Trophoblast cell (in vitro differentiated cells and primary cell): ENCODE results near the gene S100A3.
"Not testable (repeated sequence)": the region's sequence is repeated elsewhere in the genome, so short reads cannot be mapped to it uniquely, and the experiment has no call there.

ENCODE experiments used
- DNase-seq, 2 donors: peaks; one replicate each; pipeline ENCODE4 v3.0.0-alpha.2; 2016
- H2AFZ ChIP-seq: 2 replicates; pipeline ENCODE4 v1.6.1; 2013; ENCODE audit warnings: low read length, moderate library complexity, mild to moderate bottlenecking; ENCODE audit not compliant: insufficient read depth, poor library complexity
- H2AK5ac ChIP-seq: 2 replicates; pipeline ENCODE4 v1.6.1; 2013; ENCODE audit warnings: mild to moderate bottlenecking, low read length
- H2BK120ac ChIP-seq: 2 replicates; pipeline ENCODE4 v1.6.1; 2013; ENCODE audit warnings: low read length, mild to moderate bottlenecking, moderate library complexity; ENCODE audit not compliant: insufficient read depth, poor library complexity
- H2BK12ac ChIP-seq: 2 replicates; pipeline ENCODE4 v1.6.1; 2013; ENCODE audit warnings: mild to moderate bottlenecking, low read length, moderate library complexity
- H2BK5ac ChIP-seq: 2 replicates; pipeline ENCODE4 v1.6.1; 2013; ENCODE audit warnings: low read length, low read depth, moderate library complexity, mild to moderate bottlenecking; ENCODE audit not compliant: poor library complexity
- H3K14ac ChIP-seq: 2 replicates; pipeline ENCODE4 v1.6.1; 2013; ENCODE audit warnings: mild to moderate bottlenecking, low read length
- H3K18ac ChIP-seq: 2 replicates; pipeline ENCODE4 v1.6.1; 2013; ENCODE audit warnings: mild to moderate bottlenecking, low read length
- H3K23ac ChIP-seq: 2 replicates; pipeline ENCODE4 v1.6.1; 2013; ENCODE audit warnings: low read length
- H3K27ac ChIP-seq: 2 replicates; pipeline ENCODE4 v1.5.1; 2013; ENCODE audit warnings: low read depth, mild to moderate bottlenecking, inconsistent platforms, low read length, moderate library complexity
- H3K27me3 ChIP-seq: 2 replicates; pipeline ENCODE4 v1.6.1; 2013; ENCODE audit warnings: inconsistent platforms, mild to moderate bottlenecking, low read length, moderate library complexity; ENCODE audit not compliant: insufficient read depth
- H3K36me3 ChIP-seq, 2 experiments: 1 replicate in 1 of 2; 2 replicates in 1 of 2; pipeline ENCODE4 v1.6.1; 2013; ENCODE audit warnings: low read length in 2 of 2, mild to moderate bottlenecking in 2 of 2, moderate library complexity in 1 of 2; ENCODE audit not compliant: insufficient read depth in 2 of 2, control insufficient read depth in 1 of 2
- H3K4ac ChIP-seq: 2 replicates; pipeline ENCODE4 v1.6.1; 2013; ENCODE audit warnings: low read depth, mild to moderate bottlenecking, low read length, moderate library complexity
- H3K4me1 ChIP-seq, 2 experiments: 1 replicate in 1 of 2; 2 replicates in 1 of 2; pipeline ENCODE4 v1.6.1; 2013; ENCODE audit warnings: low read length in 2 of 2, mild to moderate bottlenecking in 2 of 2, moderate library complexity in 1 of 2; ENCODE audit not compliant: insufficient read depth in 2 of 2, control insufficient read depth in 1 of 2
- H3K4me2 ChIP-seq: 2 replicates; pipeline ENCODE4 v1.6.1; 2013; ENCODE audit warnings: inconsistent platforms, mild to moderate bottlenecking, low read length, moderate library complexity
- H3K4me3 ChIP-seq: 2 replicates; pipeline ENCODE4 v1.5.1; 2013; ENCODE audit warnings: mild to moderate bottlenecking, low read depth, low read length, inconsistent platforms
- H3K79me1 ChIP-seq: one replicate; pipeline ENCODE4 v1.6.1; 2013; ENCODE audit warnings: low read length
- H3K79me2 ChIP-seq: 2 replicates; pipeline ENCODE4 v1.6.1; 2013; ENCODE audit warnings: low read length, mild to moderate bottlenecking; ENCODE audit not compliant: control insufficient read depth, insufficient read depth, poor library complexity
- H3K9ac ChIP-seq: 2 replicates; pipeline ENCODE4 v1.6.1; 2013; ENCODE audit warnings: mild to moderate bottlenecking, low read length
- H3K9me3 ChIP-seq: 2 replicates; pipeline ENCODE4 v1.6.1; 2013; ENCODE audit warnings: low read depth, mild to moderate bottlenecking, control low read depth, inconsistent platforms, low read length; ENCODE audit not compliant: insufficient read depth
- H4K12ac ChIP-seq: 2 replicates; pipeline ENCODE4 v1.6.1; 2013; ENCODE audit warnings: low read depth, mild to moderate bottlenecking, low read length, moderate library complexity
- H4K8ac ChIP-seq: 2 replicates; pipeline ENCODE4 v1.6.1; 2013; ENCODE audit warnings: low read depth, mild to moderate bottlenecking, low read length, moderate library complexity
- H4K91ac ChIP-seq: one replicate; pipeline ENCODE4 v1.6.1; 2013; ENCODE audit warnings: low read depth, mild to moderate bottlenecking, low read length, moderate library complexity
- WGBS: extraction: QIAGEN DNeasy Blood & Tissue Kit; methylation state at CpG from one replicate; pipeline ENCODE4 v1.1.7; 2013; ENCODE audit warnings: missing lambda C conversion rate; ENCODE audit not compliant: insufficient read length, insufficient coverage; ENCODE audit errors: extremely low coverage; 5-methylcytosine and 5-hydroxymethylcytosine counted together

Gene S100A3

DNA sequence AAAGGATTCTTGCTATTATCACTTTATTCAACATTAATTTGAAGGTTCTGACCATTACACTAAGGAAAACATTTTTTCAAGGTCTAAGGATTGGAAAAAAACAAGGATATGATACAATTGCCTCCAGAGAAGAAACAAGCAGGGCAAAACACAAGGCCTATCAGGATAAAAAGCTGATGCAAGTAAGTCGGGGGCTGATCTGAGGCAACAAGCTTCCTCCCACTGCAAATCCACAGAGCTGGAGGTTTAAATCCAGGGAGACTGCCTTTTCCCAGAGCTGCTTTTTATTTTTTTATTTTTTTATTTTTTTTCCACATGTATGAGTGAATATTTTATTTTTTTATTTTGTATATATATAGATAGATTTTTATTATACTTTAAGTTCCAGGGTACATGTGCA, 35.9 kb upstream of the S100A3 start:
- DNase-seq: no peak
- Histone ChIP-seq H2BK120ac (no peak overlapping the region), H3K4me2 (no peak overlapping the region), H4K8ac (no peak overlapping the region), H3K79me1 (no peaks in the 10 kb centered on the region), H4K12ac (no peak overlapping the region), H3K18ac (no peak overlapping the region), H3K4me3 (no peak overlapping the region), H3K23ac (no peak overlapping the region), H3K27me3 (no peaks in the 10 kb centered on the region), H2AK5ac (no peak overlapping the region), H4K91ac (no peak overlapping the region), H2BK5ac (no peak overlapping the region), H2AFZ (no peak overlapping the region), H3K9ac (no peak overlapping the region), H3K4me1 (peaks cover 4 to 10% of the 10 kb centered on the region in 2 experiments), H3K36me3 (no peaks in the 10 kb centered on the region), H3K27ac (no peak overlapping the region), H3K4ac (no peak overlapping the region), H2BK12ac (no peak overlapping the region), H3K9me3 (no peaks in the 10 kb centered on the region), H3K14ac (no peak overlapping the region), H3K79me2 (no peaks in the 10 kb centered on the region)
- WGBS: no CpG with 5 or more reads among the region's 1 CpG

DNA sequence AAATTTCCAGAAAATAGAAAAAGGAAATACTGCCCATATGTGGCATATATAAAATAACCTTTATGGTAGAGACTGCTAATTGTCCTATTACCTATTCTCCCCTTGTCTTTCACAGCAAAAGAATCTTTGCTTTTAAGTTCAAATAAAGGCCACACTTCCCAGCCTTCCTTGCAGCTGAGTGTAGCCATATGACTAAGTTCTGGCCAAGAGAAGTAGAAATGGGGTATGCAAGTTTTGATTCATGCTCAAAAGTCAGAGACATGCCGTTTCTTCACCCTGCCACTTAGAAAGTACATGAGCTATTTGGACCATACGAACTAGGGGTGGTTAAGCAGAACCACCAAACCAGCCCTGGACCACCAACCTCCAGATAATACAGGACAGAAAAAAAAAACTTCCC, 34.9 kb upstream of the S100A3 start:
- H3K4me1 ChIP-seq: peaks cover 4 to 13% of the 10 kb centered on the region in 2 experiments
- no peak overlapping the region for H3K4ac ChIP-seq
- H4K8ac ChIP-seq: no peak overlapping the region
- no peak overlapping the region for H2BK5ac ChIP-seq
- no peak overlapping the region for H4K12ac ChIP-seq
- DNase-seq: no peak
- peaks cover 3% of the 10 kb centered on the region for H3K79me1 ChIP-seq
- no peak overlapping the region for H2AK5ac ChIP-seq
- no peak overlapping the region for H2BK120ac ChIP-seq
- H3K9ac ChIP-seq: no peak overlapping the region
- H4K91ac ChIP-seq: no peak overlapping the region
- H3K36me3 ChIP-seq: no peaks in the 10 kb centered on the region
- H3K23ac ChIP-seq: no peak overlapping the region
- H3K9me3 ChIP-seq: no peaks in the 10 kb centered on the region
- H3K4me2 ChIP-seq: no peak overlapping the region
- no peaks in the 10 kb centered on the region for H3K79me2 ChIP-seq
- no peaks in the 10 kb centered on the region for H3K27me3 ChIP-seq
- no peak overlapping the region for H3K4me3 ChIP-seq
- no peak overlapping the region for H3K14ac ChIP-seq
- H2AFZ ChIP-seq: no peak overlapping the region
- WGBS: no CpG with 5 or more reads among the region's 2 CpGs
- H2BK12ac ChIP-seq: no peak overlapping the region
- H3K27ac ChIP-seq: no peak overlapping the region
- no peak overlapping the region for H3K18ac ChIP-seq

DNA sequence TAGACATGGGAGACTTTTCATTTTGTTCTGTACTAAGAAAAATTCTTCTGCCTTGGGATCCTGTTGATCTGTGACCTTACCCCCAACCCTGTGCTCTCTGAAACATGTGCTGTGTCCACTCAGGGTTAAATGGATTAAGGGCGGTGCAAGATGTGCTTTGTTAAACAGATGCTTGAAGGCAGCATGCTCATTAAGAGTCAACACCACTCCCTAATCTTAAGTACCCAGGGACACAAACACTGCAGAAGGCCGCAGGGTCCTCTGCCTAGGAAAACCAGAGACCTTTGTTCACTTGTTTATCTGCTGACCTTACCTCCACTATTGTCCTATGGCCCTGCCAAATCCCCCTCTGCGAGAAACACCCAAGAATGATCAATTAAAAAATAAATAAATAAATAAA, 34.5 kb upstream of the S100A3 start:
- no CpG with 5 or more reads among the region's 3 CpGs for WGBS

DNA sequence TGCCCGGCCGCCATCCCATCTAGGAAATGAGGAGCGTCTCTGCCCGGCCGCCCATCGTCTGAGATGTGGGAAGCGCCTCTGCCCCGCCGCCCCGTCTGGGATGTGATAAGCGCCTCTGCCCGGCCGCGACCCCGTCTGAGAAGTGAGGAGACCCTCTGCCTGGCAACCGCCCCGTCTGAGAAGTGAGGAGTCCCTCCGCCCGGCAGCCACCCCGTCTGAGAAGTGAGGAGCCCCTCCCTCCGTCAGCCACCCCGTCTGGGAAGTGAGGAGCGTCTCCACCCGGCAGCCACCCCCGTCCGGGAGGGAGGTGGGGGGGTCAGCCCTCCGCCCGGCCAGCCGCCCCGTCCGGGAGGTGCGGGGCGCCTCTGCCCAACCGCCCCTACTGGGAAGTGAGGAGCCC, 33.8 kb upstream of the S100A3 start:
- not testable (repeated sequence) for H3K36me3 ChIP-seq, H3K4me3 ChIP-seq, H3K79me1 ChIP-seq, H3K23ac ChIP-seq, H3K79me2 ChIP-seq, H3K9me3 ChIP-seq, H2AK5ac ChIP-seq, H3K9ac ChIP-seq, H4K12ac ChIP-seq, H3K18ac ChIP-seq, H2BK12ac ChIP-seq, H3K4ac ChIP-seq, H3K27me3 ChIP-seq, H4K91ac ChIP-seq, H4K8ac ChIP-seq, DNase-seq, H3K14ac ChIP-seq, H3K27ac ChIP-seq, H2AFZ ChIP-seq, H3K4me2 ChIP-seq, H2BK120ac ChIP-seq, H2BK5ac ChIP-seq
- WGBS: no CpG with 5 or more reads among the region's 34 CpGs
- peaks cover 8 to 19% of the 10 kb centered on the region in 2 experiments for H3K4me1 ChIP-seq

More for the DNA sequence above, 34.5 kb upstream of the S100A3 start:
- H3K9me3 ChIP-seq, H2AK5ac ChIP-seq, H4K8ac ChIP-seq, H3K14ac ChIP-seq, H3K36me3 ChIP-seq, H3K27ac ChIP-seq, H3K4ac ChIP-seq, H3K9ac ChIP-seq, H4K91ac ChIP-seq, H3K79me2 ChIP-seq, H3K4me2 ChIP-seq, H2BK12ac ChIP-seq, H3K27me3 ChIP-seq, H3K79me1 ChIP-seq, H2AFZ ChIP-seq, H4K12ac ChIP-seq, H3K4me3 ChIP-seq, H3K23ac ChIP-seq, H3K18ac ChIP-seq, H2BK5ac ChIP-seq, DNase-seq, H2BK120ac ChIP-seq: not testable (repeated sequence)
- H3K4me1 ChIP-seq: peaks cover 4 to 16% of the 10 kb centered on the region in 2 experiments
